Ishikawa (cell line): ENCODE results near the gene LDB3.

ENCODE experiments used
- CEBPB ChIP-seq: IDR thresholded peaks from 2 replicates; pipeline ENCODE4 v1.6.1; 2012
- CREB1 ChIP-seq: IDR thresholded peaks from 2 replicates; pipeline ENCODE4 v1.6.1; 2012; ENCODE audit warnings: low read depth
- EGR1 ChIP-seq: IDR thresholded peaks from 2 replicates; pipeline ENCODE4 v1.6.1; 2012
- EP300 ChIP-seq: IDR thresholded peaks from 2 replicates; pipeline ENCODE4 v1.6.1; 2012; ENCODE audit warnings: borderline replicate concordance
- FOXM1 ChIP-seq: IDR thresholded peaks from 2 replicates; pipeline ENCODE4 v1.6.1; 2012; ENCODE audit warnings: low read depth, borderline replicate concordance
- RAD21 ChIP-seq: IDR thresholded peaks from 2 replicates; pipeline ENCODE4 v1.6.1; 2012; ENCODE audit warnings: low read depth
- TAF1 ChIP-seq: IDR thresholded peaks from 2 replicates; pipeline ENCODE4 v1.6.1; 2012; ENCODE audit warnings: low read depth, mild to moderate bottlenecking
- TCF12 ChIP-seq: IDR thresholded peaks from 2 replicates; pipeline ENCODE4 v1.6.1; 2012; ENCODE audit warnings: low read depth
- TEAD4 ChIP-seq: IDR thresholded peaks from 2 replicates; pipeline ENCODE4 v1.6.1; 2012
- YY1 ChIP-seq: IDR thresholded peaks from 2 replicates; pipeline ENCODE4 v1.6.1; 2012; ENCODE audit warnings: low read depth
- ZBTB7A ChIP-seq: IDR thresholded peaks from 2 replicates; pipeline ENCODE4 v1.6.1; 2012; ENCODE audit warnings: low read depth
- TF ChIP-seq, protein P1 (sequence below): IDR thresholded peaks from 2 replicates; pipeline ENCODE4 v1.6.1; 2012
- TF ChIP-seq, protein P2 (sequence below): IDR thresholded peaks from 2 replicates; pipeline ENCODE4 v1.6.1; 2012
- TF ChIP-seq, protein P3 (sequence below): IDR thresholded peaks from 2 replicates; pipeline ENCODE4 v1.6.1; 2012; ENCODE audit warnings: low read depth, mild to moderate bottlenecking

DNA sequence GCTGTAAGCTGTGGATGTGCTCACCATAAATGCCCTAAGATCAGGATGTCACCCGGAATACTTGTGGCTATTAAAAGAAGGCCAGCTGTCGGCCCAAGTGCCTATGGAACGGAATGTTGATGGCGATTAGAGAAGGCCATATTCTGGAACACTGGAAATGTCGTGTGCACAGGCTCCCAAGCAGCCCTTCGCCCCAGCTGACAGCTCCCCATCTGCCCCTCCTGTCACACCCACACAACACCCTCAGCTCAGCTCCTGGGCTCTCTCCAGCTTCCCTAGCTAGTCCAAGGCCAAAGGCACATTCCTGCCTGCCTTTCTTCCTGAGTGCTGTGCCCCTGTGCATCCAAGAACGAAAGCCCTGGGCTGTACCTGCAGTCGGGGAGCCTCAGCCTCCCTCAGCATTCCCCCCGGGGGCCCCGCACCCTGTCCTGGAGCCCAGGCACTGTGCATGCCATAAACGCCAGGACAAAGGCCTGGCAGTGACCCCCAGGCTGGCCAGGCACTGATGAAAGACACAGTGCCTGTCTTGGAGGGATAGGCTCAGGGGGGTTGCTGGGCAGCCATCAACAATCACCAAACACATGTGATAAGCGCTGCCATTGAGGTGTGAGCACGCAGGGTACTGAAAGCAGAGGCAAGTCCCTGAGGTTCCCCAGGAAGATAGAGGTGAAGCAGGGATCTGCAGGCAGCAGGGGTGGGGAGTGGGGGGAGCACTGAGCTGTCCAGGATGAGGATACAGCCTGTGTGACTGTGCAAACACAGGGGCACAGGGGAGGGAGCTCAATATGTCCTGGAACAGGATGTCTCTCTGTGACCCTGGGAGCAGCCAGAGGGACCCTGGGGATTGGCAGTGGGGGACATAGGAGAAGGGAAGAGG, 3.7 kb upstream of the LDB3 start:
- TF ChIP-seq, protein P1, sequence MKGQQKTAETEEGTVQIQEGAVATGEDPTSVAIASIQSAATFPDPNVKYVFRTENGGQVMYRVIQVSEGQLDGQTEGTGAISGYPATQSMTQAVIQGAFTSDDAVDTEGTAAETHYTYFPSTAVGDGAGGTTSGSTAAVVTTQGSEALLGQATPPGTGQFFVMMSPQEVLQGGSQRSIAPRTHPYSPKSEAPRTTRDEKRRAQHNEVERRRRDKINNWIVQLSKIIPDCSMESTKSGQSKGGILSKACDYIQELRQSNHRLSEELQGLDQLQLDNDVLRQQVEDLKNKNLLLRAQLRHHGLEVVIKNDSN = no peak
- TF ChIP-seq FOXM1 = no peak
- no peak for TF ChIP-seq EGR1
- TF ChIP-seq EP300 = no peak
- no peak for TF ChIP-seq YY1
- TF ChIP-seq TEAD4 = no peak
- TF ChIP-seq, protein P2, sequence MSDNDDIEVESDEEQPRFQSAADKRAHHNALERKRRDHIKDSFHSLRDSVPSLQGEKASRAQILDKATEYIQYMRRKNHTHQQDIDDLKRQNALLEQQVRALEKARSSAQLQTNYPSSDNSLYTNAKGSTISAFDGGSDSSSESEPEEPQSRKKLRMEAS = no peak
- TF ChIP-seq, protein P3, sequence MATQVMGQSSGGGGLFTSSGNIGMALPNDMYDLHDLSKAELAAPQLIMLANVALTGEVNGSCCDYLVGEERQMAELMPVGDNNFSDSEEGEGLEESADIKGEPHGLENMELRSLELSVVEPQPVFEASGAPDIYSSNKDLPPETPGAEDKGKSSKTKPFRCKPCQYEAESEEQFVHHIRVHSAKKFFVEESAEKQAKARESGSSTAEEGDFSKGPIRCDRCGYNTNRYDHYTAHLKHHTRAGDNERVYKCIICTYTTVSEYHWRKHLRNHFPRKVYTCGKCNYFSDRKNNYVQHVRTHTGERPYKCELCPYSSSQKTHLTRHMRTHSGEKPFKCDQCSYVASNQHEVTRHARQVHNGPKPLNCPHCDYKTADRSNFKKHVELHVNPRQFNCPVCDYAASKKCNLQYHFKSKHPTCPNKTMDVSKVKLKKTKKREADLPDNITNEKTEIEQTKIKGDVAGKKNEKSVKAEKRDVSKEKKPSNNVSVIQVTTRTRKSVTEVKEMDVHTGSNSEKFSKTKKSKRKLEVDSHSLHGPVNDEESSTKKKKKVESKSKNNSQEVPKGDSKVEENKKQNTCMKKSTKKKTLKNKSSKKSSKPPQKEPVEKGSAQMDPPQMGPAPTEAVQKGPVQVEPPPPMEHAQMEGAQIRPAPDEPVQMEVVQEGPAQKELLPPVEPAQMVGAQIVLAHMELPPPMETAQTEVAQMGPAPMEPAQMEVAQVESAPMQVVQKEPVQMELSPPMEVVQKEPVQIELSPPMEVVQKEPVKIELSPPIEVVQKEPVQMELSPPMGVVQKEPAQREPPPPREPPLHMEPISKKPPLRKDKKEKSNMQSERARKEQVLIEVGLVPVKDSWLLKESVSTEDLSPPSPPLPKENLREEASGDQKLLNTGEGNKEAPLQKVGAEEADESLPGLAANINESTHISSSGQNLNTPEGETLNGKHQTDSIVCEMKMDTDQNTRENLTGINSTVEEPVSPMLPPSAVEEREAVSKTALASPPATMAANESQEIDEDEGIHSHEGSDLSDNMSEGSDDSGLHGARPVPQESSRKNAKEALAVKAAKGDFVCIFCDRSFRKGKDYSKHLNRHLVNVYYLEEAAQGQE = no peak
- no peak for TF ChIP-seq CEBPB
- no peak for TF ChIP-seq TAF1
- no peak for TF ChIP-seq CREB1
- TF ChIP-seq RAD21 = no peak
- no peak for TF ChIP-seq ZBTB7A
- no peak for TF ChIP-seq TCF12
